Measurements from ENCODE around the gene RCBTB1. TPM values are rescaled to one million over a fixed set of nuclear protein-coding genes. Genes with fewer than 3 reads are reported as not detected.

The RCBTB1 gene
- polyA plus RNA-seq, 1 donor from 2014 or later: 8.5 TPM

- Mint-ChIP-seq H3K27ac (no peak overlapping the region), H3K9me3 (no peaks in the 10 kb centered on the region), H3K36me3 (peaks cover 18% of the 10 kb centered on the region), H3K27me3 (no peaks in the 10 kb centered on the region), H3K4me1 (no peaks in the 10 kb centered on the region), H3K4me3 (no peak overlapping the region)
Observed at GRCh38 chr13:49554387-49554786, 31.0 kb downstream of the RCBTB1 start.

- Mint-ChIP-seq H3K36me3 (peaks cover 14% of the 10 kb centered on the region), H3K4me1 (no peaks in the 10 kb centered on the region), H3K9me3 (no peaks in the 10 kb centered on the region), H3K4me3 (no peak overlapping the region), H3K27me3 (no peaks in the 10 kb centered on the region), H3K27ac (no peak overlapping the region)
Observed at GRCh38 chr13:49553888-49554287, 31.5 kb downstream of the RCBTB1 start.

DNA sequence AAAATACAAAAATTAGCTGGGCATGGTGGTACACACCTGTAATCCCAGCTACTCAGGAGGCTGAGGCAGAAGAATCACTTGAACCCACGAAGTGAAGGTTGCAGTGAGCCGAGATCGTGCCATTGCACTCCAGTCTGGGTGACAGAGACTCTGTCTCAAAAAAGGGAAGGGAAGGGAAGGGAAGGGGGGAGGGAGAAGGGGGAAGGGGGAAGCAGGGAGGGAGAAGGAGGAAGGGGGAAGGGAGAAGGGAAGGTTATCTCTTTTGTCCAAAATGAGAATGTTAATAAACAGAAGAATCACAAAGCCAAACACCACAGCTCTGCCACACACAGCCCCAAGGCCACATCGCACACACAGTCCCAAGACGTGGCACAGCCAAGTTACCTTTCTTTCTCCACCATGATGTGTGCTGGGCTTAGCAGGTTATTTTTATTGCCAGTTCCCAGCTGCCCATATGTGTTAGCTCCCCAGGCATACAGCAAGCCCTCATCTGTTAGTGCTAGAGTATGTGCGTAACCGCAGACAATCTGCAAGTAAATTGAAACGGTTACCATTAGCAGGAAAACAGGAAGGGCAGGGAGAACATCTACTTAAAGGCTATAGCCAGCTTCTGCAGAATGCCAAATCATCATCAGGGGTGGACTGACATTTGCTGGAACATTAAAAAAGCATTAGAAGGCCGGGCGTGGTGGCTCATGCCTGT lies 34.3 kb downstream of the RCBTB1 start:
- H3K4me3 Mint-ChIP-seq: no peak overlapping the region
- H3K27ac Mint-ChIP-seq: no peak overlapping the region

DNA sequence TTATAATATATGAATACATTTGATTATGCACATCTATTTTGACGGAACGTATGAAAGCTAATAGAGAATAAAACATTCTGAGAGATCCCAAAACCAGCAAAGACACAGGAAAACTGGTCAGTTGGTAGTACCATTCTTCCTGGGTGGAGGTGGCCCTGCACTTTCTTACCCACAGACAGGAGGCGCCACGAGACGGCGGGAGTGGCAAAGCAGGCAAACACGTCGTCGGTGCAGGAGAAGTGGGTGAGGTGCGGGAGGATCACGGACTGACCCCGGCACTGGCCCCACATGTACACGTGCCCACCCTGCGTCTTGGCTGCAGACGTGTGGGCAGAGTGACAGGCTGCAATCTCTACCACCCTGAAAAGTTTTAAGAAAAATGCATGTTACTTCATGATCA lies 36.1 kb downstream of the RCBTB1 start:
- Mint-ChIP-seq H3K27ac (peak overlapping the region in 1 of 3 donors; percentile 16), H3K36me3 (peaks cover 11% of the 10 kb centered on the region), H3K4me3 (no peak overlapping the region), H3K9me3 (no peaks in the 10 kb centered on the region), H3K4me1 (no peaks in the 10 kb centered on the region), H3K27me3 (no peaks in the 10 kb centered on the region)

More for the DNA sequence above, 34.3 kb downstream of the RCBTB1 start:
- peaks cover 7% of the 10 kb centered on the region for H3K36me3 Mint-ChIP-seq
- H3K9me3 Mint-ChIP-seq: no peaks in the 10 kb centered on the region
- H3K27me3 Mint-ChIP-seq: no peaks in the 10 kb centered on the region
- no peaks in the 10 kb centered on the region for H3K4me1 Mint-ChIP-seq

DNA sequence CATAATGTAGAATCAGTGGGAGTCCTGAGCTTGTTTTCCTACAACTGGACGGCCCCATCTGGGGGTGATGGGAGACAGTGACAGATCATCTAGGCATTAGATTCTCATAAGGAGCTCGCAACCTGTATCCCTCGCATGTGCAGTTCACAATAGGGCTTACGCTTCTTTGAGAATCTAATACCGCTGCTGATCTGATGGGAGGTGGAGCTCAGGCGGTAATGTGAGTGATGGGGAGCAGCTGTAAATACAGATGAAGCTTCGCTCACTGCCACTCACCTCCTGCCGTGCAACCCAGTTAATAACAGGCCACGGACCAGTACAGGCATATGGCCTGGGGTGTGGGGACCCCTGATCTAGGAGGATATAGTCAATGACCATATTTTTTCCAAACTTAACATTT lies 38.8 kb downstream of the RCBTB1 start:
- no peak overlapping the region for H3K4me3 Mint-ChIP-seq
- H3K36me3 Mint-ChIP-seq: peaks cover 7% of the 10 kb centered on the region
- no peak overlapping the region for H3K27ac Mint-ChIP-seq
- H3K27me3 Mint-ChIP-seq: no peaks in the 10 kb centered on the region
- no peaks in the 10 kb centered on the region for H3K4me1 Mint-ChIP-seq
- no peaks in the 10 kb centered on the region for H3K9me3 Mint-ChIP-seq

DNA sequence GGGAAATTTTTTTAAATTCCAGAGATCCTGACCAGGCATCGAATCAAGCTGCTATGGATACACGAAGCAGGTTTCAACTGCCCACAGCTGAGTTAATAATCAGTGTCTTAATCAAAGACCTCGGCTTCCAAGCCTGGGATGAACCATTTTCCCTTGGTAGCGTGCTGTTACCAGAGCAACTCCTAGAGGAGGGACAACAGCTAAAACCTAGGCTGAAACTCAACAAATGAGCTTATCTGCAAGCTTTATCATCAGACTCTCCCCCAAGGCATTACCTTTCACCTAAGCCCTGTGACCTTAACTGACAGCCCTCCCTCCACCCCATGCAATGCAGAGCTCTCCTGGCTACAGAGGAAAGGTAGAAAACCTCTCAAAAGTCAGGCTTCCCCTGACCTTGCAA lies 39.7 kb downstream of the RCBTB1 start:
- Mint-ChIP-seq H3K36me3 (peaks cover 9% of the 10 kb centered on the region), H3K27ac (no peak overlapping the region)

DNA sequence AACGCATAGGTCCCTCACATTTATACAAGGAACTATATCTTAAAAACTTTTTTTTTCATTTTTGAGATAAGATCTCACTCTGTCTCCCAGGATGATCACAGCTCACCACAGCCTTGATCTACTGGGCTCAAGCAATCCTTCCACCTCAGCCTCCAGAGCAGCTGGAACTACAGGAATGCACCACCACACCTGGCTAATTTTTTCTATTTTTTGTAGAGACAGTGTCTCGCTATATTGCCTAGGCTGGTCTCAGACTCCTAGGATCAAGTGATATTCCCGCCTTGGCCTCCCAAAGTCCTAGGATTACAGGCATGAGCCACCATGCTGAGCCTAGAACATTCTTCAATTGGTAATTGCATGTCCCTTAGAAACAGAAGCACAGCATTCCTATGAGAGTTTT lies 41.7 kb downstream of the RCBTB1 start:
- Mint-ChIP-seq H3K27ac (no peak overlapping the region), H3K36me3 (peaks cover 13% of the 10 kb centered on the region), H3K4me3 (no peak overlapping the region), H3K4me1 (peaks cover 5 to 16% (median 9%) of the 10 kb centered on the region in 3 donors), H3K9me3 (no peaks in the 10 kb centered on the region), H3K27me3 (no peaks in the 10 kb centered on the region)

More for the DNA sequence above, 39.7 kb downstream of the RCBTB1 start:
- no peaks in the 10 kb centered on the region for H3K27me3 Mint-ChIP-seq
- peaks cover 0 to 3% (median 1%) of the 10 kb centered on the region in 3 donors for H3K4me1 Mint-ChIP-seq
- no peaks in the 10 kb centered on the region for H3K9me3 Mint-ChIP-seq
- H3K4me3 Mint-ChIP-seq: no peak overlapping the region

DNA sequence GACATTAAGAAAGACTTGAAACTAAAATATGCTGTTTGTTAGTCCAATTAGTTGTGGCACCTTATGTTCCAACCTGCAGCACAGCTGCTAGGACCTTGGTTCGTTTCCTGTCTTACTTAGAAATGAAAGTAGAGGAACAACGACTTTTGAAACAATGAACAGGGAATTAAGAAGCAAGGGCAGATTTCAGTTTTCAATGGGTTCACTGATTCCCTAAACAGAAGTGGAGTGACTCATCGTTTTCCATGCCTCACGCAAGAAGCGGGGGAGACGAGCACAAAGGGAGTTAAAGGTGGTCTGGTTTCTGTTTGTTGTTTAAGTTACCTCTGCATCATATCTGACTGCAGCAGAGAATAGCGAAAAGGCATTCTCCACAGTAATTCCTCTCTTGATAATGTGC lies 44.8 kb downstream of the RCBTB1 start:
- H3K9me3 Mint-ChIP-seq: no peaks in the 10 kb centered on the region
- no peaks in the 10 kb centered on the region for H3K27me3 Mint-ChIP-seq
- H3K36me3 Mint-ChIP-seq: peaks cover 15% of the 10 kb centered on the region
- H3K4me3 Mint-ChIP-seq: peak overlapping the region in 2 of 4 donors; percentile 7 to 78
- peaks cover 8 to 23% (median 14%) of the 10 kb centered on the region in 3 donors for H3K4me1 Mint-ChIP-seq
- H3K27ac Mint-ChIP-seq: peak overlapping the region in 2 of 3 donors; percentile 32 to 60

DNA sequence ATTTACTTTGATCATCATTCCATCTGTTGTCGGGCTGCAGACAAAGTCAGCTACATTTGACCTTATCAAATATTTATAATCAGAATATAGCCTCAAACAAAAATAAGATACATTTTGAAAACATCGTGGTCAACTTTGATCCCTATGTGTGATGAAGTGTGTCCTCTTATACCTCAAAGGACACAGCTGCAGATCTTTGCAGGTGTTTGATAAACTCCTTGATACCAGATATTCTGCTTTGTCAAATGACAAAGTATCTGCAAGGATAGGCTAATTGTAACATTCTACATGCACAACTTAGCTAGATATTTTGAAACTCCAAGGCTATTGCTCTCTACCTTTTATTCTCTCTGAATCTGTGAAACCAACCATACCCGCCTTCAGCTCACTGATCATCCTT lies 45.6 kb downstream of the RCBTB1 start:
- H3K4me3 Mint-ChIP-seq: no peak overlapping the region
- H3K27ac Mint-ChIP-seq: peak overlapping the region in 1 of 3 donors; percentile 60
- H3K36me3 Mint-ChIP-seq: peaks cover 21% of the 10 kb centered on the region
- H3K4me1 Mint-ChIP-seq: peaks cover 8 to 26% (median 14%) of the 10 kb centered on the region in 3 donors
- no peaks in the 10 kb centered on the region for H3K27me3 Mint-ChIP-seq
- no peaks in the 10 kb centered on the region for H3K9me3 Mint-ChIP-seq

- H3K9me3 Mint-ChIP-seq: no peaks in the 10 kb centered on the region
- H3K36me3 Mint-ChIP-seq: peaks cover 18% of the 10 kb centered on the region
- H3K27ac Mint-ChIP-seq: no peak overlapping the region
- no peaks in the 10 kb centered on the region for H3K27me3 Mint-ChIP-seq
- H3K4me3 Mint-ChIP-seq: no peak overlapping the region
- peaks cover 8 to 26% (median 15%) of the 10 kb centered on the region in 3 donors for H3K4me1 Mint-ChIP-seq
Observed at GRCh38 chr13:49539313-49539712, 46.0 kb downstream of the RCBTB1 start.

GRCh38 chr13:49538404-49538803 lies 47.0 kb downstream of the RCBTB1 start:
- no peaks in the 10 kb centered on the region for H3K9me3 Mint-ChIP-seq
- H3K4me1 Mint-ChIP-seq: peaks cover 14 to 32% (median 25%) of the 10 kb centered on the region in 3 donors
- no peak overlapping the region for H3K27ac Mint-ChIP-seq
- H3K27me3 Mint-ChIP-seq: no peaks in the 10 kb centered on the region
- no peak overlapping the region for H3K4me3 Mint-ChIP-seq
- peaks cover 17% of the 10 kb centered on the region for H3K36me3 Mint-ChIP-seq

DNA sequence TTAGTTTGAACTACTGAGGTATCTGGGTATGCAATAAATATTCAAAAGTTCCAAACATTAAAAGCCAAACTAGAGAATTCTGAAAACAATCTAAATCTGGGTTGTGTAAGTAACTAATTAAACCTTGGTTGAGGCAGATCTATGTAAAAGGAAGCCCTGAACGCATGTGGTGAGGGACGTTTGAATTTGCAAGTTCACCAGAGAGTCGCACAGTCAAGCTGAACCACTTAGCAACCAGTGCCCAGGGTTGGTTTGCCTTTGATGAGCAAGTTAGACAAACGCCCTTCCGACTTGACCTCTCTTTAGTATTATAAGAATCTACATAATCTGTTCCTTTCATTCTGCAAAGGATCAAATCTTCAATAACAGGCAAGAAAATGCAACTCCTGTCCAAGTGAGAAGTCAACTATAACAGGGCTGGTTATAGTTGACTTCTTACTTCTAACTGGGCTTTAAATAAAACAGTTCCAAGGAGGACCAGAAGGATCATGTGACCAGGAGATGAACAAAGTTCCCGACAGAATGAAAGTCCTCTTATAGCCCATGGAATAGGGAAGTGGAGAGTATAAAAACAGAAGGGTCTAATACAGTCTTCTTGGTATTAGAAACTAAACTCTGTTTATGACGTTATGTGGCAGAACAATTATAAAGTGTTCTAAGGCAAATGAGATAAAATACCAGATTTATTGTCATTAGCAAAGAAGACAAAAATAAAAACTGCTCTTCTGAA lies 49.0 kb downstream of the RCBTB1 start:
- Mint-ChIP-seq H3K27me3 (no peaks in the 10 kb centered on the region), H3K4me3 (peak overlapping the region in 1 of 4 donors; percentile 25), H3K27ac (no peak overlapping the region)

GRCh38 chr13:49533591-49534269 lies 51.6 kb downstream of the RCBTB1 start:
- Mint-ChIP-seq H3K9me3 (no peaks in the 10 kb centered on the region), H3K36me3 (peaks cover 11% of the 10 kb centered on the region), H3K27ac (peak overlapping the region; percentile 20 to 84 (median 53)), H3K27me3 (no peaks in the 10 kb centered on the region), H3K4me3 (peak overlapping the region; percentile 18 to 77 (median 52)), H3K4me1 (peaks cover 26 to 36% (median 33%) of the 10 kb centered on the region in 3 donors)

More for the DNA sequence above, 49.0 kb downstream of the RCBTB1 start:
- H3K9me3 Mint-ChIP-seq: no peaks in the 10 kb centered on the region
- H3K36me3 Mint-ChIP-seq: peaks cover 18% of the 10 kb centered on the region
- H3K4me1 Mint-ChIP-seq: peaks cover 20 to 37% (median 30%) of the 10 kb centered on the region in 3 donors

DNA sequence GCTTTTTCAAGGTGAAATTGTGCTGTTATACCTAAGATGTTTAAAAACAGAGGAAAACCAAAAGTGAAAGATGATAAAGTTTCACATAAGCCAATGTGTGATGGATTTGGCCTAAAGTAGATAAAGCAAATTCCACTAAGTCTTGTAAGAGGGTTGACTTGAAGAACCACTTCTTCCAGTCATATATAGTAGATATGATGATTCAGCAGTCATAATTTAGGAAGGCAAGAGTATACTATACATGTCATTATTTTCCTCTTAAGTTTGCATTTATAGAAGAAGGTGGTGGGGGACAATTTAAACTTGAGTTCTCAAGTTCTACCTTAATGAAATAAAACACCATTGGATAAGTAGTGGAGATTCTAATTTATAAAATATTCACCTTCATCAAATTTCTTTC lies 52.3 kb downstream of the RCBTB1 start:
- Mint-ChIP-seq H3K4me3 (no peak overlapping the region), H3K4me1 (peaks cover 26 to 44% (median 40%) of the 10 kb centered on the region in 3 donors)

DNA sequence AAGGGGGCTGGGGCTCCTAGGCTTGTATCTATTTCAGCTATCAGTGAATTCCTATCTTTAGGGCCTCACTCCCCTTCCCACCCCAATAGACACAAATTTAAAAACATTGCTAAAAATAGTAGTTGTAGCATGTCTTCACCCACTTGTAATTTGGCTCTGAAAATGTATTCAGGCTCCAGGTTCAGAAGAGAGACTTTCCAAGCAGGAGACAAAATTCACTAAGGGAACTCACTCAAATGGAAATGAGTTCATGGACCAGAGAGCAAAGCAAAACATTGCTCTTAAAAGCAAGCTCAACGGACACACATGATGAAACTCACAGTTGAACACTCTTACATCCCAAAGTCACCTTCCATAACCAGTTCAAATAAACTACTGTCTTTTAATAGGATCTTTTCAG lies 52.8 kb downstream of the RCBTB1 start:
- peaks cover 11% of the 10 kb centered on the region for H3K36me3 Mint-ChIP-seq
- no peaks in the 10 kb centered on the region for H3K9me3 Mint-ChIP-seq
- H3K27me3 Mint-ChIP-seq: no peaks in the 10 kb centered on the region
- no peak overlapping the region for H3K27ac Mint-ChIP-seq
- H3K4me1 Mint-ChIP-seq: peaks cover 26 to 44% (median 40%) of the 10 kb centered on the region in 3 donors
- peak overlapping the region in 1 of 4 donors; percentile 51 for H3K4me3 Mint-ChIP-seq

More for the DNA sequence above, 52.3 kb downstream of the RCBTB1 start:
- no peaks in the 10 kb centered on the region for H3K9me3 Mint-ChIP-seq
- H3K36me3 Mint-ChIP-seq: peaks cover 11% of the 10 kb centered on the region
- H3K27ac Mint-ChIP-seq: no peak overlapping the region
- no peaks in the 10 kb centered on the region for H3K27me3 Mint-ChIP-seq
